WTC11 (cell line): ENCODE results near the gene NDUFB8. TPM values are rescaled to one million over a fixed set of nuclear protein-coding genes. Genes with fewer than 3 reads are reported as not detected.

Source experiments
- ATAC-seq: fragments of 200-7000 bp; cut with Tn5 transposase; 2 replicates; pipeline ENCODE4 v1.10.0; 2021; ENCODE audit warnings: mild to moderate bottlenecking, moderate library complexity
- CTCF ChIA-PET: fragments of 300-600 bp; sonication (Branson Sonifier 250); formaldehyde crosslinking; loops from one replicate; lab custom pipeline; 2021; ENCODE audit warnings: antibody characterized with exemption; lab: Charles Lee
- POLR2A ChIA-PET: fragments of 350-600 bp; sonication (Branson Sonifier 250); formaldehyde crosslinking; loops from one replicate; lab custom pipeline; 2021; ENCODE audit warnings: antibody characterized with exemption; lab: Charles Lee
- DNase-seq: peaks from one replicate; pipeline ENCODE4 v3.0.0; 2021; ENCODE audit warnings: low spot score
- H3K27ac Mint-ChIP-seq: 2 replicates; pipeline ENCODE4 v1.8.0; 2021; ENCODE audit warnings: mixed read lengths
- H3K27me3 Mint-ChIP-seq: 2 replicates; pipeline ENCODE4 v1.8.0; 2021; ENCODE audit warnings: low read depth, mild to moderate bottlenecking, moderate library complexity, mixed read lengths
- H3K36me3 Mint-ChIP-seq: 2 replicates; pipeline ENCODE4 v1.8.0; 2021; ENCODE audit warnings: mixed read lengths
- H3K4me1 Mint-ChIP-seq: 2 replicates; pipeline ENCODE4 v1.8.0; 2022; ENCODE audit warnings: mixed read lengths
- H3K4me3 Mint-ChIP-seq: 2 replicates; pipeline ENCODE4 v1.8.0; 2021; ENCODE audit warnings: mild to moderate bottlenecking, moderate library complexity, mixed read lengths
- H3K9me3 Mint-ChIP-seq: 2 replicates; pipeline ENCODE4 v1.8.0; 2021; ENCODE audit warnings: mixed read lengths
- AFF4 ChIP-seq: sonication (generic); formaldehyde crosslinking; IDR thresholded peaks from 2 replicates; pipeline ENCODE4 v1.8.1; 2023; ENCODE audit warnings: mild to moderate bottlenecking, missing genetic modification reagents, borderline replicate concordance
- ATF6 ChIP-seq: sonication (generic); formaldehyde crosslinking; IDR thresholded peaks from 2 replicates; pipeline ENCODE4 v1.8.1; 2023; ENCODE audit warnings: mild to moderate bottlenecking, missing genetic modification reagents
- CREB1 ChIP-seq: sonication (generic); formaldehyde crosslinking; IDR thresholded peaks from 2 replicates; pipeline ENCODE4 v1.8.0; 2023; ENCODE audit warnings: mild to moderate bottlenecking, missing genetic modification reagents
- E2F5 ChIP-seq: sonication (generic); formaldehyde crosslinking; IDR thresholded peaks from 2 replicates; pipeline ENCODE4 v1.8.1; 2022; ENCODE audit warnings: mild to moderate bottlenecking, moderate library complexity, missing genetic modification reagents
- EMX1 ChIP-seq: fragments of 250-450 bp; sonication (Bioruptor Pico); IDR thresholded peaks from 2 replicates; pipeline ENCODE4 v1.8.0; 2021; ENCODE audit warnings: mild to moderate bottlenecking
- GTF2I ChIP-seq: fragments of 250-450 bp; sonication (Bioruptor Pico); conservative IDR thresholded peaks from 2 replicates; pipeline ENCODE4 v1.4.0; 2021; ENCODE audit warnings: mild to moderate bottlenecking
- IRF2 ChIP-seq: sonication (generic); formaldehyde crosslinking; IDR thresholded peaks from 2 replicates; pipeline ENCODE4 v1.8.0; 2022; ENCODE audit warnings: low read depth, missing genetic modification reagents, borderline replicate concordance
- JUN ChIP-seq: sonication (generic); formaldehyde crosslinking; IDR thresholded peaks from 2 replicates; pipeline ENCODE4 v1.8.0; 2023; ENCODE audit warnings: mild to moderate bottlenecking, missing genetic modification reagents
- KAT7 ChIP-seq: sonication (generic); formaldehyde crosslinking; IDR thresholded peaks from 2 replicates; pipeline ENCODE4 v1.8.1; 2023; ENCODE audit warnings: missing genetic modification reagents, mild to moderate bottlenecking, borderline replicate concordance
- NFATC4 ChIP-seq: fragments of 250-450 bp; sonication (Bioruptor Pico); IDR thresholded peaks from 2 replicates; pipeline ENCODE4 v1.9.0; 2021; ENCODE audit warnings: mild to moderate bottlenecking
- RELA ChIP-seq: sonication (generic); formaldehyde crosslinking; IDR thresholded peaks from 2 replicates; pipeline ENCODE4 v1.8.1; 2022; ENCODE audit warnings: missing genetic modification reagents, mild to moderate bottlenecking, borderline replicate concordance
- SMAD3 ChIP-seq: sonication (generic); formaldehyde crosslinking; IDR thresholded peaks from 2 replicates; pipeline ENCODE4 v1.8.0; 2022; ENCODE audit warnings: missing genetic modification reagents, mild to moderate bottlenecking, borderline replicate concordance
- ZBTB43 ChIP-seq: sonication (generic); formaldehyde crosslinking; IDR thresholded peaks from 2 replicates; pipeline ENCODE4 v1.8.1; 2023; ENCODE audit warnings: mild to moderate bottlenecking, missing genetic modification reagents
- ZMAT4 ChIP-seq: fragments of 250-450 bp; sonication (Bioruptor Pico); IDR thresholded peaks from 2 replicates; pipeline ENCODE4 v1.9.0; 2021; ENCODE audit warnings: mild to moderate bottlenecking
- ZNF121 ChIP-seq: sonication (generic); formaldehyde crosslinking; IDR thresholded peaks from 2 replicates; pipeline ENCODE4 v1.8.0; 2023; ENCODE audit warnings: missing genetic modification reagents
- ZNF138 ChIP-seq: sonication (generic); formaldehyde crosslinking; conservative IDR thresholded peaks from 2 replicates; pipeline ENCODE4 v1.8.1; 2022; ENCODE audit warnings: mild to moderate bottlenecking, moderate library complexity, missing genetic modification reagents
- ZNF219 ChIP-seq: sonication (generic); formaldehyde crosslinking; IDR thresholded peaks from 2 replicates; pipeline ENCODE4 v1.8.0; 2023; ENCODE audit warnings: missing genetic modification reagents, mild to moderate bottlenecking, borderline replicate concordance
- ZNF281 ChIP-seq: sonication (generic); formaldehyde crosslinking; IDR thresholded peaks from 2 replicates; pipeline ENCODE4 v1.8.0; 2023; ENCODE audit warnings: mild to moderate bottlenecking, missing genetic modification reagents
- ZNF317 ChIP-seq: sonication (generic); formaldehyde crosslinking; IDR thresholded peaks from 2 replicates; pipeline ENCODE4 v1.8.1; 2023; ENCODE audit warnings: low read depth, mild to moderate bottlenecking, moderate library complexity, missing genetic modification reagents, borderline replicate concordance
- ZNF416 ChIP-seq: fragments of 250-450 bp; sonication (Bioruptor Pico); IDR thresholded peaks from 2 replicates; pipeline ENCODE4 v1.9.0; 2021; ENCODE audit warnings: mild to moderate bottlenecking, inconsistent platforms
- total RNA-seq: library from RNA; stranded (reverse); gene quantifications from 3 replicates; pipeline ENCODE4 v1.2.3, GENCODE V29; 2021

The NDUFB8 gene
- total RNA-seq, 1 experiment from 2014 or later = 206 TPM

GRCh38 chr10:100507357-100507732 is 22.3 kb downstream of the NDUFB8 start:
- Mint-ChIP-seq H3K36me3 (no peaks in the 10 kb centered on the region), H3K4me1 (peaks cover 6% of the 10 kb centered on the region; the same call in 1 of the 2 replicates), H3K27ac (no peak overlapping the region), H3K27me3 (peaks cover 61% of the 10 kb centered on the region), H3K9me3 (no peaks in the 10 kb centered on the region), H3K4me3 (no peak overlapping the region)
- ChIA-PET POLR2A (no interaction called here), CTCF (interaction anchor here (1.2 to 6.5 kb wide), 4 partner anchors 11 to 74 kb away, joined by 3 to 120 read pairs (median 67); partner anchors contain the start of gene SEC31B)
- DNase-seq (no peak), ATAC-seq (no peak)
- TF ChIP-seq RELA (CRISPR knock-in tag) (no peak), NFATC4 (no peak), ZMAT4 (CRISPR knock-in tag) (no peak), SMAD3 (no peak), EMX1 (CRISPR knock-in tag) (no peak), ATF6 (no peak), ZNF416 (CRISPR knock-in tag) (no peak), ZNF138 (no peak), ZNF317 (no peak), CREB1 (CRISPR knock-in tag) (no peak), JUN (no peak), ZNF281 (no peak), E2F5 (CRISPR knock-in tag) (no peak), ZBTB43 (CRISPR knock-in tag) (no peak), AFF4 (no peak), ZNF219 (CRISPR knock-in tag) (no peak), GTF2I (no peak), IRF2 (CRISPR knock-in tag) (no peak), ZNF121 (CRISPR knock-in tag) (no peak), KAT7 (CRISPR knock-in tag) (no peak)
